Middle frontal gyrus (tissue), 1 donor: ENCODE measurements around the gene ATXN2.
"Not testable (repeated sequence)": the region's sequence is repeated elsewhere in the genome, so short reads cannot be mapped to it uniquely, and the experiment has no call there.

Source experiments
- DNase-seq: peaks from one replicate; pipeline ENCODE4 v3.0.0-alpha.2; 2015; ENCODE audit warnings: low spot score; ENCODE audit errors: extremely low spot score

Gene ATXN2

GRCh38 chr12:111574797-111575443 lies 24.2 kb downstream of the ATXN2 start:
- DNase-seq, result no peak

GRCh38 chr12:111573476-111573875 lies 25.6 kb downstream of the ATXN2 start:
- no peak for DNase-seq

- no peak for DNase-seq
Observed at GRCh38 chr12:111570084-111570961, 28.8 kb downstream of the ATXN2 start.

GRCh38 chr12:111569363-111570083 lies 29.6 kb downstream of the ATXN2 start:
- no peak for DNase-seq

GRCh38 chr12:111560844-111561243 lies 38.3 kb downstream of the ATXN2 start:
- not testable (repeated sequence) for DNase-seq

- DNase-seq, result no peak
Observed at GRCh38 chr12:111558107-111558376, 41.1 kb downstream of the ATXN2 start.

- no peak for DNase-seq
Observed at GRCh38 chr12:111557271-111558106, 41.6 kb downstream of the ATXN2 start.

- DNase-seq, result no peak
Observed at GRCh38 chr12:111556676-111557075, 42.4 kb downstream of the ATXN2 start.

- DNase-seq, result not testable (repeated sequence)
Observed at GRCh38 chr12:111555313-111555712, 43.8 kb downstream of the ATXN2 start.

- no peak for DNase-seq
Observed at GRCh38 chr12:111546758-111547383, 52.2 kb downstream of the ATXN2 start.

GRCh38 chr12:111546171-111546570 lies 52.9 kb downstream of the ATXN2 start:
- DNase-seq, result no peak

- DNase-seq, result no peak
Observed at GRCh38 chr12:111544032-111544431, 55.1 kb downstream of the ATXN2 start.

GRCh38 chr12:111532751-111533150 lies 66.4 kb downstream of the ATXN2 start:
- no peak for DNase-seq

GRCh38 chr12:111529424-111530368 lies 69.4 kb downstream of the ATXN2 start:
- peak; percentile 18 for DNase-seq

- no peak for DNase-seq
Observed at GRCh38 chr12:111523587-111524167, 75.4 kb downstream of the ATXN2 start.

GRCh38 chr12:111521801-111522200 lies 77.3 kb downstream of the ATXN2 start:
- no peak for DNase-seq

- no peak for DNase-seq
Observed at GRCh38 chr12:111519937-111520336, 79.2 kb downstream of the ATXN2 start.

GRCh38 chr12:111519083-111519482 lies 80.0 kb downstream of the ATXN2 start:
- DNase-seq, result no peak

GRCh38 chr12:111507719-111508118 lies 91.4 kb downstream of the ATXN2 start:
- DNase-seq, result not testable (repeated sequence)
